Measurements from ENCODE around the gene SLC7A14. TPM values are rescaled to one million over a fixed set of nuclear protein-coding genes. Genes with fewer than 3 reads are reported as not detected.

Gene SLC7A14
- total RNA-seq, 1 experiment from 2014 or later = not detected

DNA sequence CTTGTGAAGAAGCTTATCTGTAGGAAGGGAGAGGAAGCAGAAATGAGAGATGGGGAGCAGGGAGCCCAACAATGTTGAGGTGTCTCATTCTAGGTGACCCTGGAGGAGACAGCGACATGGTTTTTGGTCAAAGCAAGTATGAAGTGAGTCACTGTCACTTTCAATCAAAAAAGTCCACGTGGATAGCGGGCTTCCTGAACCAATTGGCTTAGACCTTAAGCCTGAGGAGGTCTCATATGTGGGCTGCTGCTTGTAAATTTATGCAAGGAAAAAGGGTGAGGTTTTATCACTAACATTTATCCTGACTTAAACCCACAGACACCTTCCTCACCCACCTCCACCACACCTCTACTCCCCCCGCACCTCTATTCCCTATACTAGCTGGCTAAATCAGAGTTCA is 144.5 kb downstream of the SLC7A14 start:
- DNase-seq (ENCODE audit: low read depth, low spot score) (no peak), ATAC-seq (no peak)
- ChIA-PET POLR2A (no interaction called here), RAD21 (ENCODE audit: low non-redundant PET in 1 of 2, low total read pairs in 2 of 2, uncharacterized antibody in 2 of 2, unreplicated experiment in 2 of 2) (no interaction called here), CTCF (no interaction called here)
- no peaks in the 10 kb centered on the region for H4K20me1 ChIP-seq (ENCODE audit: insufficient read depth)
- no peaks in the 10 kb centered on the region for H3K9me3 ChIP-seq (ENCODE audit: control insufficient read depth in 1 of 2, insufficient read depth in 1 of 2, low read depth in 1 of 2, low read length in 2 of 2)
- no peaks in the 10 kb centered on the region for H3K79me2 ChIP-seq (ENCODE audit: insufficient read depth, low read length)
- no peak overlapping the region for H3K4me3 ChIP-seq (replicated peaks in 1 of 2; ENCODE audit: low read depth in 1 of 2, low read length in 2 of 2)
- no peaks in the 10 kb centered on the region for H3K27me3 ChIP-seq (ENCODE audit: insufficient read depth, low read length)
- no peak overlapping the region for H2AFZ ChIP-seq (ENCODE audit: low read depth, low read length, poor library complexity, severe bottlenecking)
- no peaks in the 10 kb centered on the region for H3K4me1 ChIP-seq (ENCODE audit: control insufficient read depth in 1 of 2, insufficient read depth in 2 of 2, low read length in 2 of 2)
- no peak overlapping the region for H3K4me2 ChIP-seq (ENCODE audit: low read length)
- BruUV-seq (replicated peaks) = no TSS peak
- no peaks in the 10 kb centered on the region for H3K9me2 ChIP-seq (ENCODE audit: insufficient read depth)
- no peak overlapping the region for H3K27ac ChIP-seq (ENCODE audit: low read depth, low read length)
- TF ChIP-seq ZFX (IDR thresholded peaks at IDR 0.05) = no peak
- TF ChIP-seq EGR1 (IDR thresholded peaks at IDR 0.05; ENCODE audit: low read depth) = no peak
- TF ChIP-seq TCF7L2 (IDR thresholded peaks at IDR 0.05; ENCODE audit: borderline replicate concordance, extremely low read depth, insufficient read depth, insufficient read length) = no peak
- no peak for TF ChIP-seq EZH2phosphoT487 (IDR thresholded peaks at IDR 0.05; ENCODE audit: borderline replicate concordance)
- TF ChIP-seq, protein P1, sequence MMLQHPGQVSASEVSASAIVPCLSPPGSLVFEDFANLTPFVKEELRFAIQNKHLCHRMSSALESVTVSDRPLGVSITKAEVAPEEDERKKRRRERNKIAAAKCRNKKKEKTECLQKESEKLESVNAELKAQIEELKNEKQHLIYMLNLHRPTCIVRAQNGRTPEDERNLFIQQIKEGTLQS (IDR thresholded peaks at IDR 0.05) = no peak
- TF ChIP-seq CEBPB (IDR thresholded peaks at IDR 0.05; ENCODE audit: low read depth) = no peak
- TF ChIP-seq SP1 (IDR thresholded peaks at IDR 0.05; ENCODE audit: low read depth) = no peak
- H3K36me3 ChIP-seq (ENCODE audit: control insufficient read depth in 1 of 2, insufficient read depth in 2 of 2, low read length in 2 of 2) = no peaks in the 10 kb centered on the region
- H3K9ac ChIP-seq (ENCODE audit: low read length) = no peak overlapping the region
- intact Hi-C loops (cut with micrococcal nuclease) = no loop called here

DNA sequence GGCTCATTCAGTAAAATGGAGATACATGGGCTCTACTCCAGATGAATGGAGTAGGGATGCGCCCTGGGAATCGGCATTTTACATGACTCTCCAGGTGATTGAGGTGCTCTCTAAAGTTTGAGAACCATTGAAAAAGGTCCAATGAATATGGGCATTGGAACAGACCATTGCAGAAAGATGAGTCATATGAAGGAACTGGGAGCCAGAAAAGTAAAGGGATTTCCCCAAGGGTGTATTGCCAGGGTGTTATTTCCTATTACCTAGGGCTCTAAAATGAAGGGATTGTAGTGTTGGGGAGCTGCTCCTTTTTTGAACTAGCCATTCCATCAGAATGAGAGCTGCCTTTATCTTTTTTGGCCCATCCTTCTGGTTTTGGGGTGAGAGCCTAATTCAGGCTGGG is 145.5 kb downstream of the SLC7A14 start:
- H3K9ac ChIP-seq (ENCODE audit: low read length) = no peak overlapping the region
- H3K4me1 ChIP-seq (ENCODE audit: control insufficient read depth in 1 of 2, insufficient read depth in 2 of 2, low read length in 2 of 2) = no peaks in the 10 kb centered on the region
- ChIA-PET RAD21 (ENCODE audit: low non-redundant PET in 1 of 2, low total read pairs in 2 of 2, uncharacterized antibody in 2 of 2, unreplicated experiment in 2 of 2) (no interaction called here), CTCF (no interaction called here), POLR2A (no interaction called here)
- intact Hi-C loops (cut with micrococcal nuclease) = no loop called here
- H3K36me3 ChIP-seq (ENCODE audit: control insufficient read depth in 1 of 2, insufficient read depth in 2 of 2, low read length in 2 of 2) = no peaks in the 10 kb centered on the region
- no peaks in the 10 kb centered on the region for H3K79me2 ChIP-seq (ENCODE audit: insufficient read depth, low read length)
- BruUV-seq (replicated peaks) = no TSS peak
- no peak overlapping the region for H3K27ac ChIP-seq (ENCODE audit: low read depth, low read length)
- H3K9me2 ChIP-seq (ENCODE audit: insufficient read depth) = no peaks in the 10 kb centered on the region
- TF ChIP-seq, protein P1 (IDR thresholded peaks at IDR 0.05) = no peak
- TF ChIP-seq, protein P2, sequence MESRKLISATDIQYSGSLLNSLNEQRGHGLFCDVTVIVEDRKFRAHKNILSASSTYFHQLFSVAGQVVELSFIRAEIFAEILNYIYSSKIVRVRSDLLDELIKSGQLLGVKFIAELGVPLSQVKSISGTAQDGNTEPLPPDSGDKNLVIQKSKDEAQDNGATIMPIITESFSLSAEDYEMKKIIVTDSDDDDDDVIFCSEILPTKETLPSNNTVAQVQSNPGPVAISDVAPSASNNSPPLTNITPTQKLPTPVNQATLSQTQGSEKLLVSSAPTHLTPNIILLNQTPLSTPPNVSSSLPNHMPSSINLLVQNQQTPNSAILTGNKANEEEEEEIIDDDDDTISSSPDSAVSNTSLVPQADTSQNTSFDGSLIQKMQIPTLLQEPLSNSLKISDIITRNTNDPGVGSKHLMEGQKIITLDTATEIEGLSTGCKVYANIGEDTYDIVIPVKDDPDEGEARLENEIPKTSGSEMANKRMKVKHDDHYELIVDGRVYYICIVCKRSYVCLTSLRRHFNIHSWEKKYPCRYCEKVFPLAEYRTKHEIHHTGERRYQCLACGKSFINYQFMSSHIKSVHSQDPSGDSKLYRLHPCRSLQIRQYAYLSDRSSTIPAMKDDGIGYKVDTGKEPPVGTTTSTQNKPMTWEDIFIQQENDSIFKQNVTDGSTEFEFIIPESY (IDR thresholded peaks at IDR 0.05; ENCODE audit: extremely low read depth, insufficient replicate concordance, low read length) = no peak
- H3K4me2 ChIP-seq (ENCODE audit: low read length) = no peak overlapping the region
- DNase-seq (ENCODE audit: low read depth, low spot score) (no peak), ATAC-seq (no peak)
- H2AFZ ChIP-seq (ENCODE audit: low read depth, low read length, poor library complexity, severe bottlenecking) = no peak overlapping the region
- H3K9me3 ChIP-seq (ENCODE audit: control insufficient read depth in 1 of 2, insufficient read depth in 1 of 2, low read depth in 1 of 2, low read length in 2 of 2) = no peaks in the 10 kb centered on the region
- no peaks in the 10 kb centered on the region for H3K27me3 ChIP-seq (ENCODE audit: insufficient read depth, low read length)
- no peaks in the 10 kb centered on the region for H4K20me1 ChIP-seq (ENCODE audit: insufficient read depth)
- no peak overlapping the region for H3K4me3 ChIP-seq (replicated peaks in 1 of 2; ENCODE audit: low read depth in 1 of 2, low read length in 2 of 2)
